BJ (cell line): Measurements from ENCODE around the gene FHL1. TPM values are rescaled to one million over a fixed set of nuclear protein-coding genes. Genes with fewer than 3 reads are reported as not detected.

Experiments used
- CTCF ChIA-PET: fragments of 350-600 bp; formaldehyde crosslinking; extraction: SDS; loops from one replicate; lab custom pipeline; 2021; ENCODE audit warnings: antibody characterized with exemption, inconsistent platforms; lab: Yijun Ruan, JAX
- POLR2A ChIA-PET: fragments of 300-600 bp; sonication (Branson Sonifier 250); formaldehyde crosslinking; extraction: SDS; loops from one replicate; lab custom pipeline; 2021; ENCODE audit warnings: antibody characterized with exemption; lab: Charles Lee
- DNase-seq: peaks from one replicate; pipeline ENCODE4 v3.0.0-alpha.2; 2011; ENCODE audit warnings: low read depth
- H3K27me3 ChIP-seq: 2 replicates; pipeline ENCODE4 v1.6.0; 2011; ENCODE audit warnings: low read length; ENCODE audit not compliant: control insufficient read depth, insufficient read depth
- H3K36me3 ChIP-seq: 2 replicates; pipeline ENCODE4 v1.5.1; 2011; ENCODE audit warnings: low read length; ENCODE audit not compliant: control insufficient read depth, insufficient read depth
- H3K4me3 ChIP-seq: 2 replicates; pipeline ENCODE4 v1.5.1; 2011; ENCODE audit warnings: low read depth, mild to moderate bottlenecking, control low read depth, low read length
- CTCF ChIP-seq: IDR thresholded peaks from 2 replicates; pipeline ENCODE4 v1.5.1; 2011; ENCODE audit warnings: low read depth, mild to moderate bottlenecking, control low read depth, inconsistent platforms, low read length, moderate library complexity; ENCODE audit not compliant: insufficient read depth
- polyA plus RNA-seq: library from polyadenylated mRNA; depleted of rRNA; stranded (reverse); fragments of >200 nt; gene quantifications from 2 replicates; pipeline ENCODE4 v1.2.3, GENCODE V29; 2011

The FHL1 gene
- polyA plus RNA-seq, 1 experiment = 1,251 TPM

GRCh38 chrX:136191171-136191570 lies 43.8 kb downstream of the FHL1 start:
- ChIA-PET CTCF (no interaction called here), POLR2A (no interaction called here)
- TF ChIP-seq CTCF = no peak

GRCh38 chrX:136192135-136192534 lies 44.8 kb downstream of the FHL1 start:
- CTCF ChIA-PET = no interaction called here
- H3K27me3 ChIP-seq = no peaks in the 10 kb centered on the region
- no peak for DNase-seq
- H3K36me3 ChIP-seq = no peaks in the 10 kb centered on the region
- no peak for TF ChIP-seq CTCF
- POLR2A ChIA-PET = interaction anchor here (0.5 kb wide), 1 partner anchor 138 kb away, joined by 8 read pairs; no protein-coding TSS in a partner anchor
- H3K4me3 ChIP-seq = no peak overlapping the region

More at GRCh38 chrX:136191171-136191570, 43.8 kb downstream of the FHL1 start:
- DNase-seq = no peak
- H3K27me3 ChIP-seq = no peaks in the 10 kb centered on the region
- no peaks in the 10 kb centered on the region for H3K36me3 ChIP-seq
- H3K4me3 ChIP-seq = no peak overlapping the region

DNA sequence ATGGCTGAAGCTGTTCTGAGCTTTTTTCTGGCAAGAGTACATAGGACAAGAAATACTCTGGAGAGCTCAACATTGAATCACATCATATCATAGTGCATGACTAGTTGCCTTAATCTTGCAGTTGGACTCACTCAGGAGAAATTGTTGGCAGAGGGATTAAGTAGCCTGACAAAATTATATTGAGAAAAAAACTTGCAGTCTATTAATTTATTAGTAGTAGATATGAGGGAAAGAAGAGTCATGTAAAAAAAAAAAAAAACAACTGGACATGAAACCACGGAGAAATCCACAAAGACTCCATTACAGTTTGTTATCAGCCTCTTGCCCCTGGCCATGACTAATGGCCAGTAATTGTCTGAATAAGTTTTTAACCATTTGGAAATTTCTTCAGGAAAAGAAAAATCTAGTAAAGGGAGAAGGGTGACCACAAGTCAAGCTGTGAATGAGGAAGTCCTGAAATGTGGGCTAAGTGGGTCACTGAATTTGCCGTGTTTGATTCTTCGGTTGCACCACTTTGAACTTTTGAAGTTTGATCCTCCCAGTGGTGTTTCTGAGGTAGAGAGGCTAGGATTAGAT lies 45.6 kb downstream of the FHL1 start:
- ChIA-PET CTCF (no interaction called here), POLR2A (interaction anchor here (0.5 to 0.6 kb wide), 2 partner anchors 10 to 139 kb away, joined by 3 to 8 read pairs; no protein-coding TSS in a partner anchor)
- no peak for TF ChIP-seq CTCF
- H3K36me3 ChIP-seq = no peaks in the 10 kb centered on the region
- H3K27me3 ChIP-seq = no peaks in the 10 kb centered on the region
- H3K4me3 ChIP-seq = no peak overlapping the region
- peak; percentile 51 for DNase-seq

- Histone ChIP-seq H3K36me3 (no peaks in the 10 kb centered on the region), H3K4me3 (no peak overlapping the region), H3K27me3 (no peaks in the 10 kb centered on the region)
- CTCF ChIA-PET = no interaction called here
- POLR2A ChIA-PET = interaction anchor here (0.6 kb wide), 1 partner anchor 9 kb away, joined by 3 read pairs; no protein-coding TSS in a partner anchor
- no peak for TF ChIP-seq CTCF
- no peak for DNase-seq
Observed at GRCh38 chrX:136193771-136194170, 46.4 kb downstream of the FHL1 start.

GRCh38 chrX:136194536-136194935 lies 47.2 kb downstream of the FHL1 start:
- H3K4me3 ChIP-seq = no peak overlapping the region
- H3K36me3 ChIP-seq = no peaks in the 10 kb centered on the region
- ChIA-PET POLR2A (no interaction called here), CTCF (no interaction called here)
- no peak for TF ChIP-seq CTCF
- no peak for DNase-seq
- no peaks in the 10 kb centered on the region for H3K27me3 ChIP-seq
